Measurements from ENCODE around the gene PBX3.

PBX3 gene

DNA sequence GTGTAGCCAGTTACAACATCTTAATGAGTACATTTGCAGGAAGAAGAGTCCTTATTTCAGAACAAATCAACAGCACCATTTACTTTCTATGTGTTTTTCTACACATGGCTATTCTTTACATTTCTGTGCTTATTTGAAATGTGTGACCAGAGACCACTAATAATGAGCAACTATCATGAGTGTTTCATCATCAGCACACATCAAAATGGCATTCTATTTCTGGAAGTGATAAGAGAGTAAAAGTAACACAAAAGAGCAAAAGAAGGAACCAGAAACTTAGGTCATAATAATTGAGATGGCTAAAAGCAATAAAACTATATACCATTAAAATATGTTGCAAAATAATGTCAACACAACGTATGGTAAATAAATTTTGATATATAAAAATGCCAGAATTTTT lies 159.7 kb downstream of the PBX3 start:
- TF ChIP-seq, protein P1, sequence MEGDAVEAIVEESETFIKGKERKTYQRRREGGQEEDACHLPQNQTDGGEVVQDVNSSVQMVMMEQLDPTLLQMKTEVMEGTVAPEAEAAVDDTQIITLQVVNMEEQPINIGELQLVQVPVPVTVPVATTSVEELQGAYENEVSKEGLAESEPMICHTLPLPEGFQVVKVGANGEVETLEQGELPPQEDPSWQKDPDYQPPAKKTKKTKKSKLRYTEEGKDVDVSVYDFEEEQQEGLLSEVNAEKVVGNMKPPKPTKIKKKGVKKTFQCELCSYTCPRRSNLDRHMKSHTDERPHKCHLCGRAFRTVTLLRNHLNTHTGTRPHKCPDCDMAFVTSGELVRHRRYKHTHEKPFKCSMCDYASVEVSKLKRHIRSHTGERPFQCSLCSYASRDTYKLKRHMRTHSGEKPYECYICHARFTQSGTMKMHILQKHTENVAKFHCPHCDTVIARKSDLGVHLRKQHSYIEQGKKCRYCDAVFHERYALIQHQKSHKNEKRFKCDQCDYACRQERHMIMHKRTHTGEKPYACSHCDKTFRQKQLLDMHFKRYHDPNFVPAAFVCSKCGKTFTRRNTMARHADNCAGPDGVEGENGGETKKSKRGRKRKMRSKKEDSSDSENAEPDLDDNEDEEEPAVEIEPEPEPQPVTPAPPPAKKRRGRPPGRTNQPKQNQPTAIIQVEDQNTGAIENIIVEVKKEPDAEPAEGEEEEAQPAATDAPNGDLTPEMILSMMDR (IDR thresholded peaks at IDR 0.05; ENCODE audit: low read depth, low read length): no peak
- DNase-seq (ENCODE audit: extremely low read depth, low read depth): no peak

DNA sequence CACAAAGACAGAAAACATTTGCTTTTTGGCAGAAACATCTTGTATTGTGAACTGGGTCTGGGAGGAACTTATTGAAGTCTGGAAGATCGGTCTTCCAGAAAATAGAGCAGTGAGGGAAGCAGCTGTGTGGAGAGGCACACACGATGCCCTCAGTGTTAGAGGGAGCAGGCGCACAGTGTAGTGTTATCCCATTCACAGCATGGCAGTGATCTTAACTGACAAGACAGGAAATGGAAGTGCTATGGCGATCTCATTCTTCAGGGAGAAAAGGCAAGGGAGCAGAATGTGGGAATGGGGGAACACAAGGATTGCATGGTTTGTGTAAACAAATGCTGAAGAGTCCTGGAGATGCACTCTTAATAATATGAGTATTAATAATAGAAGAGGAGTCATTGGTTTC lies 161.0 kb downstream of the PBX3 start:
- no peak for DNase-seq (ENCODE audit: extremely low read depth, low read depth)
- TF ChIP-seq, protein P1 (IDR thresholded peaks at IDR 0.05; ENCODE audit: low read depth, low read length): no peak

DNA sequence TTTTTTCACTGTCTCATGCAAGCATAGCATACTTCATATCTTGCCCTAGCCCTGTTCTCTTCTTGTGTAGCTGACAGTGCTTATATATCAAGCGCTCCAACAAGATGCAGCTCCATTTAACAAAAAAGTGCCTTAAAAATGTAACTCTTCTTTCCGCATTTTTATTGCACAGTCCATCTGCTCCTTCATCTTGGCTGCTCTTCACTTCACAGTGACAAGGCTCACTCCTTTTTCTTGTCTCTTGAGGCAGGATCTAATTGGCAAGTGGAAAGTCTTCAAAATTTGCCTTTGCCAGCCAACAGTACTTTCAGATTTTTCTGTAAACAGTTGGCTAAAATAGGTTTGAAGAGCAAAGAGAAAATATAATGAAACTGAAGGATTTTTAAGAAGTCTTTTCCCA lies 161.8 kb downstream of the PBX3 start:
- no peak for DNase-seq (ENCODE audit: extremely low read depth, low read depth)
- TF ChIP-seq, protein P1 (IDR thresholded peaks at IDR 0.05; ENCODE audit: low read depth, low read length): no peak

DNA sequence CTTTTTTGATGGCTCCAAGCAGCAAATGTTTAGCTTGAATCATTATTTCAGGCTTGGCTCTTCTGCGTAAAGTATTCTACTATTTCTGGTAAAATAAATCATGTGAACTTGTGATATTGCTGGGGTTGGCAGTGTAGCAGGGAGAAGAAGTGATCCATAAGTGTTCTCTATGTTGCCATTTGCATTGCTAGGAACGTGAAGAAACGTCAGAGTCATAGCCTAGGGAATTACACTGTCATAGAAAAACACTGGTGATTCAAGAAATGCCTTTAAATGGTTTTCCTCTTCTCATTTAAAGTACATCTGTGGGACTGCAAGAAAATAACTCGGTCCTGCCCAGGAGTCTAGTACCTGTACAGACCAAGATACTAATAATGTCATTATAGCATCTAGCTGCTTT lies 162.3 kb downstream of the PBX3 start:
- DNase-seq (ENCODE audit: extremely low read depth, low read depth): no peak
- TF ChIP-seq, protein P1 (IDR thresholded peaks at IDR 0.05; ENCODE audit: low read depth, low read length): no peak

DNA sequence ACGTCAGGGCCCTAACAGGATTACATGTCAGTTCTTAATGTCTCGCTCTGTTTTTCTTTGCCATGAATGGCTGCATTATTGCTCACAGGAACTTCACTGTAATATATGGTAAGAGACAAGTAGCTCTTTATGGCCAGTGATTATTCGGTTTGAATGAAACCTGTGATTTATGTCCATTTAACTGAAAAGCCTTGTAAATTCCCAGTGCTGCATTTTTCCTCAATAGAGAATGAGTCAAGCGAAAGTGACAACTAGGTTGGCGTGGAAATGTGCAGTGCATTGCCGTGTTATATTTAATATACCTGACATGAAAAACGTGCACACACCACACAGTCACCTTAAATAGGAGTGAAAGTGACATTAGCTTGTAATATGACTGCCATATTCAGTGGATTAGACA lies 163.1 kb downstream of the PBX3 start:
- no peak for DNase-seq (ENCODE audit: extremely low read depth, low read depth)
- TF ChIP-seq, protein P1 (IDR thresholded peaks at IDR 0.05; ENCODE audit: low read depth, low read length): no peak

DNA sequence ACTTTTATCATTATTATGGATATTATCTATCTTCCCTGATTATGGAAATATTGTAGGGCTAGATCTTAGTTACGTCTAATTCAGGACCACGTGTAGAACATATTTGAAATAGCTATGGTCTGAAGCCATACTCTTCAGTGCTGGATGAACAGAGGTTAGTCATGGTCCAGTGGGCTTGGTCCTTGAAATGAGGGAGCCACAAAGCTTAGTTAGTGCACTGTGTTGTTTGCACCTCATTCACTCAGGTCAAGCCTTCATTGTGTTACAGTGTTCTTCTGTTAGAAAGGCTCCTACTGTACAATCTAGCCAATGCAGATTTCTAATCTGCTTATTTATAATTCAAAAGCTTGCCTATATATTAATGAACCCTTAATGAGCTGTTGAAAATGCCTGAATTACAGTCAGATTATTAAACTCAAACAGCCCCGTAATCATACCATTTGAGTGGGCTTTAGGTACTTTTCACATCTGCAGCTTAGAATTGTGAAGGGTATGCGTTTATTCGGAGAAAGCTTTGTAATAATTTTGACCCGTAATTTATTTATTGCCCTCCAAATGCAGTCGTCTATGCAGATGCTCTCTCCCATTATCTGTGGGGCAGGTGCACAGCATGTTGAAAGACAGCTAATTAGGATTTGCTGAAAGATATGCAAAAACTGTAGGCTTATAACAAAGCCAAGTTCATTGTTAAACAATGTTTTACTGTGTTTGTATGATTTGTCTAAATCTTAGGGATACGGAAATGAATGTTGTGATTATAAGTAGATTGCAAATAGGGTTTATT lies 164.9 kb downstream of the PBX3 start:
- TF ChIP-seq, protein P1 (IDR thresholded peaks at IDR 0.05; ENCODE audit: low read depth, low read length): no peak
- DNase-seq (ENCODE audit: extremely low read depth, low read depth): no peak

DNA sequence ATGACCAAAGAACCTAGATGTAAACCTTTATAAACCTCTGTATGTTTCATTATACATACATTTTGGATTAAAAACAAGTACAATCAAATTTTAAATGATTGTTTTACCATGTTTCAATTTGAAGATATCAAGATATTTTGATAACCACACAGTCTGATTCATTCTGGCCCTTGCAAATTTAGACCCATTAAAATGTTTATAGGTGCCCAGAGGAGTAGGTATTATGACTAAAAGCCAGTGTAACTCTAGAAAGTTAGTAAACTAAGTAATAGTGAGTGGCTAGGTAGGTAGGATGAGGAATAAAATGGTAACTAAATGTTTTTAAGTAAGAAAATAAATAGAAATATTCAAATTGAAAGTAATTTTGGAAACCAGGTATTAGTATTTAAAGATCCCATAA lies 165.5 kb downstream of the PBX3 start:
- DNase-seq (ENCODE audit: extremely low read depth, low read depth): no peak
- TF ChIP-seq, protein P1 (IDR thresholded peaks at IDR 0.05; ENCODE audit: low read depth, low read length): no peak
